NCI-H446 treated with DMSO at 0.1 percent for 48 hours (cell line): ENCODE measurements around the gene OR7C2.

Experiments used
- DNase-seq: peaks from one replicate; lab custom pipeline; 2025; lab: John Stamatoyannopoulos, UW

OR7C2 gene

GRCh38 chr19:14979476-14980255 lies 38.4 kb downstream of the OR7C2 start, which contains the start of gene SLC1A6:
Gene SLC1A6 (minus strand): TSS chr19:14979864. CDS start chr19:14972910, 6,954 bp downstream.
- no peak for DNase-seq

GRCh38 chr19:14985133-14985532 lies 43.8 kb downstream of the OR7C2 start:
- DNase-seq: no peak
